K562 (cell line): ENCODE results near the gene VEGFB. TPM values are rescaled to one million over a fixed set of nuclear protein-coding genes. Genes with fewer than 3 reads are reported as not detected.

ENCODE experiments used
- CTBP1 ChIP-seq: fragments of 450-650 bp; IDR thresholded peaks from 2 replicates; pipeline ENCODE4 v1.6.1; 2016; ENCODE audit warnings: borderline replicate concordance
- DMBX1 ChIP-seq: fragments of 250-450 bp; sonication (Bioruptor Pico); IDR thresholded peaks from 2 replicates; pipeline ENCODE4 v1.8.0; 2022; ENCODE audit warnings: inconsistent platforms, mild to moderate bottlenecking, moderate library complexity, borderline replicate concordance
- ELF2 ChIP-seq: fragments of 250-450 bp; sonication (Bioruptor Pico); IDR thresholded peaks from 2 replicates; pipeline ENCODE4 v1.5.0; 2021; ENCODE audit warnings: mild to moderate bottlenecking
- KLF10 ChIP-seq: fragments of 250-450 bp; sonication (Bioruptor Pico); IDR thresholded peaks from 2 replicates; pipeline ENCODE4 v1.6.1; 2021; ENCODE audit warnings: matching md5 sums
- MBD2 ChIP-seq: sonication (generic); IDR thresholded peaks from 2 replicates; pipeline ENCODE4 v1.6.1; 2016; ENCODE audit warnings: low read depth, borderline replicate concordance
- MED1 ChIP-seq: sonication (generic); formaldehyde crosslinking; IDR thresholded peaks from 2 replicates; pipeline ENCODE4 v1.8.1; 2023; ENCODE audit warnings: missing genetic modification reagents, borderline replicate concordance
- NR2C1 ChIP-seq, 2 experiments: fragments of 450-650 bp; IDR thresholded peaks; 2 replicates each; pipeline ENCODE4 v1.6.1; 2017; ENCODE audit warnings: mild to moderate bottlenecking in 2 of 2, antibody characterized with exemption in 1 of 2, inconsistent platforms in 1 of 2, missing compliant biosample characterization in 1 of 2, missing genetic modification characterization in 1 of 2
- NR3C1 ChIP-seq: sonication (generic); formaldehyde crosslinking; IDR thresholded peaks from 2 replicates; pipeline ENCODE4 v1.8.1; 2022; ENCODE audit warnings: missing genetic modification reagents
- PCBP2 ChIP-seq: fragments of 200-400 bp; formaldehyde crosslinking; IDR thresholded peaks from 2 replicates; pipeline ENCODE4 v1.6.1; 2018; ENCODE audit warnings: low read length, low read depth, mild to moderate bottlenecking, moderate library complexity; ENCODE audit not compliant: poor library complexity, severe bottlenecking
- POLR2B ChIP-seq: fragments of 450-650 bp; IDR thresholded peaks from 2 replicates; pipeline ENCODE4 v1.6.1; 2018; ENCODE audit warnings: low read depth; ENCODE audit not compliant: partially characterized antibody
- RFX5 ChIP-seq: IDR thresholded peaks from 2 replicates; pipeline ENCODE4 v1.6.1; 2011; ENCODE audit warnings: low read depth, mild to moderate bottlenecking, improper control_type of control experiment, low read length
- SRSF7 ChIP-seq: fragments of 200-400 bp; formaldehyde crosslinking; optimal IDR thresholded peaks from 2 replicates; pipeline ENCODE3; 2017; ENCODE audit warnings: mild to moderate bottlenecking, low read depth, low read length
- polyA plus RNA-seq, 8 experiments: library from polyadenylated mRNA; depleted of rRNA in 4 of 8; stranded (reverse) in 5 of 8; unstranded in 3 of 8; fragments of >200 nt; fragmentation: Nextera tagmentation in 2 of 8; fragmentation: Illumina TruSeq in 1 of 8; extraction: Ambion mirVana in 2 of 8; extraction: Trizol in 1 of 8; gene quantifications; 2 replicates each; pipeline versions ENCODE4 v1.2.1 to v1.2.3, GENCODE V29; 2011 to 2014; ENCODE audit warnings: inconsistent platforms in 1 of 8, missing spikeins in 1 of 8
- total RNA-seq, 7 experiments: library from RNA; depleted of rRNA in 6 of 7; stranded (reverse); fragments of >200 nt in 6 of 7; fragmentation: Illumina TruSeq in 2 of 7; extraction: Trizol in 2 of 7; gene quantifications; 2 replicates each; pipeline versions ENCODE4 v1.2.1 to v1.2.3, GENCODE V29; 2011 to 2021; ENCODE audit warnings: low replicate concordance in 1 of 7
- TF ChIP-seq, protein P1 (sequence below), 3 experiments: fragments of 200-800 bp in 1 of 3; sonication (Bioruptor generic) in 1 of 3; sonication (generic) in 1 of 3; formaldehyde crosslinking in 1 of 3; IDR thresholded peaks; 2 replicates each; pipeline versions ENCODE4 v1.6.1 to v1.8.0; 2016 to 2022; ENCODE audit warnings: mild to moderate bottlenecking in 2 of 3, missing compliant biosample characterization in 2 of 3, missing genetic modification characterization in 2 of 3, missing genetic modification reagents in 1 of 3
- TF ChIP-seq, protein P2 (sequence below): fragments of 450-650 bp; IDR thresholded peaks from 2 replicates; pipeline ENCODE4 v1.6.1; 2016; ENCODE audit warnings: mild to moderate bottlenecking
- TF ChIP-seq, protein P3 (sequence below): fragments of 250-450 bp; sonication (Bioruptor Pico); IDR thresholded peaks from 2 replicates; pipeline ENCODE4 v1.5.0; 2020; ENCODE audit warnings: mild to moderate bottlenecking, borderline replicate concordance
- TF ChIP-seq, protein P4 (sequence below): sonication (generic); formaldehyde crosslinking; IDR thresholded peaks from 2 replicates; pipeline ENCODE4 v1.9.0; 2022; ENCODE audit warnings: mild to moderate bottlenecking, missing genetic modification reagents
- TF ChIP-seq, protein P5 (sequence below): fragments of 250-450 bp; sonication (Bioruptor Pico); IDR thresholded peaks from 2 replicates; pipeline ENCODE4 v1.4.0; 2020; ENCODE audit warnings: mild to moderate bottlenecking

The VEGFB gene
- total and polyA plus RNA-seq, 9 of the 15 experiments (the other 6 are each of a cell fraction or from before 2014, with no cell fraction given): 11.0 to 83.4 (median 25.7) TPM

DNA sequence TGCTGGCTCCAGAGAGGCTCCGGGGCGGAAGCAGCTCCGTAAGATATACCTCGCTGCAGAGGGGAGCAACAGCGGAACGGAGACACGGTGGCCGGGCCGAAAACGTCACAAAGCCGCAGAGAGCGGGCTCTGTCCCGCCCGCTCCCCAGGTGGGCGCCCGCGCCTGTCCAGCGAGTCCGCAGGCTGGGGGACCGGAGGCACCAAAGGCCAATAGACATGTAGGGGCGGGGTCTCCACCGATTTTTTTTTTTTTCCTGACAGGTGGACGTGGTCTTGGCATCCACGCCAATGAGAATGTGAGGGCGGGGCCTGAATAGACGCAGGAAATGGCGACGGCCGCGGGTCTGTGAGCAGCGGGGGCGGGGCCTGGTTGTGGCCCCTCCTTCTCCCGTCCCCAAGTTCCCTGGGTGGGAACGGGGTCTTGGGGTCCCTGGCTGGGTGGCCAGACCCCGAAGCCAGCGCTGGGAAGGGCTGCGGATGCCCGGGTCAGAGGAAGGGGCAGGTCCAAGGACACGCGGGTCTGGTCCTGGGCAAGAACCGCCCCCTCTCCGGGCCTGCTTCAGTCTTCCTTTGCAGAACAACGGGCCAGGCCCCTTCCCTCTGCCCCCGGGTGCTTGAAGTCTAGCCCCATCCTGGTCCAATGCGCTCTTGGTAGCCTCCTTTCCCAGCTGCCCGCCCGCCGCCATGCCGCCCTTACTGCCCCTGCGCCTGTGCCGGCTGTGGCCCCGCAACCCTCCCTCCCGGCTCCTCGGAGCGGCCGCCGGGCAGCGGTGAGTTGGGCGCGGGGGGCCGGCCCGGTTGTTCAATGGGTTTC, 4.0 kb upstream of the VEGFB start, which contains the start of gene DNAJC4 (continued):
- TF ChIP-seq, protein P1, sequence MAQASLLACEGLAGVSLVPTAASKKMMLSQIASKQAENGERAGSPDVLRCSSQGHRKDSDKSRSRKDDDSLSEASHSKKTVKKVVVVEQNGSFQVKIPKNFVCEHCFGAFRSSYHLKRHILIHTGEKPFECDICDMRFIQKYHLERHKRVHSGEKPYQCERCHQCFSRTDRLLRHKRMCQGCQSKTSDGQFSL (CRISPR knock-in tag; IDR thresholded peaks at IDR 0.05): no peak
- TF ChIP-seq, protein P1 (tag; IDR thresholded peaks at IDR 0.05): no peak
- TF ChIP-seq PCBP2 (no peak), RFX5 (no peak), NR2C1 (IDR thresholded peaks at IDR 0.05) (no peak), NR2C1 (tag; IDR thresholded peaks at IDR 0.05) (no peak), ELF2 (CRISPR knock-in tag) (no peak), NR3C1 (CRISPR knock-in tag) (no peak), DMBX1 (CRISPR knock-in tag) (no peak), MED1 (CRISPR knock-in tag) (no peak), SRSF7 (no peak), POLR2B (peak; percentile 65), MBD2 (0 out of 2 replicates have a peak, but pooled peaks have one; percentile 44), CTBP1 (no peak; the same call in 1 of the 2 replicates), KLF10 (no peak)
- TF ChIP-seq, protein P2, sequence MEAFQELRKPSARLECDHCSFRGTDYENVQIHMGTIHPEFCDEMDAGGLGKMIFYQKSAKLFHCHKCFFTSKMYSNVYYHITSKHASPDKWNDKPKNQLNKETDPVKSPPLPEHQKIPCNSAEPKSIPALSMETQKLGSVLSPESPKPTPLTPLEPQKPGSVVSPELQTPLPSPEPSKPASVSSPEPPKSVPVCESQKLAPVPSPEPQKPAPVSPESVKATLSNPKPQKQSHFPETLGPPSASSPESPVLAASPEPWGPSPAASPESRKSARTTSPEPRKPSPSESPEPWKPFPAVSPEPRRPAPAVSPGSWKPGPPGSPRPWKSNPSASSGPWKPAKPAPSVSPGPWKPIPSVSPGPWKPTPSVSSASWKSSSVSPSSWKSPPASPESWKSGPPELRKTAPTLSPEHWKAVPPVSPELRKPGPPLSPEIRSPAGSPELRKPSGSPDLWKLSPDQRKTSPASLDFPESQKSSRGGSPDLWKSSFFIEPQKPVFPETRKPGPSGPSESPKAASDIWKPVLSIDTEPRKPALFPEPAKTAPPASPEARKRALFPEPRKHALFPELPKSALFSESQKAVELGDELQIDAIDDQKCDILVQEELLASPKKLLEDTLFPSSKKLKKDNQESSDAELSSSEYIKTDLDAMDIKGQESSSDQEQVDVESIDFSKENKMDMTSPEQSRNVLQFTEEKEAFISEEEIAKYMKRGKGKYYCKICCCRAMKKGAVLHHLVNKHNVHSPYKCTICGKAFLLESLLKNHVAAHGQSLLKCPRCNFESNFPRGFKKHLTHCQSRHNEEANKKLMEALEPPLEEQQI: no peak
- TF ChIP-seq, protein P3, sequence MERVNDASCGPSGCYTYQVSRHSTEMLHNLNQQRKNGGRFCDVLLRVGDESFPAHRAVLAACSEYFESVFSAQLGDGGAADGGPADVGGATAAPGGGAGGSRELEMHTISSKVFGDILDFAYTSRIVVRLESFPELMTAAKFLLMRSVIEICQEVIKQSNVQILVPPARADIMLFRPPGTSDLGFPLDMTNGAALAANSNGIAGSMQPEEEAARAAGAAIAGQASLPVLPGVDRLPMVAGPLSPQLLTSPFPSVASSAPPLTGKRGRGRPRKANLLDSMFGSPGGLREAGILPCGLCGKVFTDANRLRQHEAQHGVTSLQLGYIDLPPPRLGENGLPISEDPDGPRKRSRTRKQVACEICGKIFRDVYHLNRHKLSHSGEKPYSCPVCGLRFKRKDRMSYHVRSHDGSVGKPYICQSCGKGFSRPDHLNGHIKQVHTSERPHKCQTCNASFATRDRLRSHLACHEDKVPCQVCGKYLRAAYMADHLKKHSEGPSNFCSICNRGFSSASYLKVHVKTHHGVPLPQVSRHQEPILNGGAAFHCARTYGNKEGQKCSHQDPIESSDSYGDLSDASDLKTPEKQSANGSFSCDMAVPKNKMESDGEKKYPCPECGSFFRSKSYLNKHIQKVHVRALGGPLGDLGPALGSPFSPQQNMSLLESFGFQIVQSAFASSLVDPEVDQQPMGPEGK (CRISPR knock-in tag): no peak
- TF ChIP-seq, protein P4, sequence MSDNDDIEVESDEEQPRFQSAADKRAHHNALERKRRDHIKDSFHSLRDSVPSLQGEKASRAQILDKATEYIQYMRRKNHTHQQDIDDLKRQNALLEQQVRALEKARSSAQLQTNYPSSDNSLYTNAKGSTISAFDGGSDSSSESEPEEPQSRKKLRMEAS (CRISPR knock-in tag): no peak
- TF ChIP-seq, protein P5, sequence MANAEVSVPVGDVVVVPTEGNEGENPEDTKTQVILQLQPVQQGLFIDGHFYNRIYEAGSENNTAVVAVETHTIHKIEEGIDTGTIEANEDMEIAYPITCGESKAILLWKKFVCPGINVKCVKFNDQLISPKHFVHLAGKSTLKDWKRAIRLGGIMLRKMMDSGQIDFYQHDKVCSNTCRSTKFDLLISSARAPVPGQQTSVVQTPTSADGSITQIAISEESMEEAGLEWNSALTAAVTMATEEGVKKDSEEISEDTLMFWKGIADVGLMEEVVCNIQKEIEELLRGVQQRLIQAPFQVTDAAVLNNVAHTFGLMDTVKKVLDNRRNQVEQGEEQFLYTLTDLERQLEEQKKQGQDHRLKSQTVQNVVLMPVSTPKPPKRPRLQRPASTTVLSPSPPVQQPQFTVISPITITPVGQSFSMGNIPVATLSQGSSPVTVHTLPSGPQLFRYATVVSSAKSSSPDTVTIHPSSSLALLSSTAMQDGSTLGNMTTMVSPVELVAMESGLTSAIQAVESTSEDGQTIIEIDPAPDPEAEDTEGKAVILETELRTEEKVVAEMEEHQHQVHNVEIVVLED (CRISPR knock-in tag): no peak
